SU-DHL-6 (cell line): ENCODE measurements around the gene SLC12A1.

Experiments
- H2AFZ ChIP-seq: fragments of 200-600 bp; sonication (generic); 2 replicates; pipeline ENCODE4 v1.6.1; 2014; ENCODE audit warnings: low read depth, mild to moderate bottlenecking, moderate library complexity, mixed read lengths, antibody characterized with exemption, low read length; ENCODE audit not compliant: severe bottlenecking
- H3F3A ChIP-seq: fragments of 200-600 bp; shearing (Covaris generic); 2 replicates; pipeline ENCODE4 v1.6.0; 2016; ENCODE audit warnings: antibody characterized with exemption, mild to moderate bottlenecking; ENCODE audit not compliant: insufficient read depth
- H3K27ac ChIP-seq: fragments of 200-600 bp; sonication (generic); 2 replicates; pipeline ENCODE4 v1.5.1; 2016; ENCODE audit warnings: low read depth, mild to moderate bottlenecking, low read length, moderate library complexity, mixed read lengths
- H3K27me3 ChIP-seq: fragments of 200-600 bp; sonication (generic), shearing (Covaris generic); 2 replicates; pipeline ENCODE4 v1.6.0; 2014; ENCODE audit warnings: mild to moderate bottlenecking, low read length
- H3K36me3 ChIP-seq: fragments of 200-600 bp; sonication (generic); 2 replicates; pipeline ENCODE4 v1.6.1; 2014; ENCODE audit warnings: mild to moderate bottlenecking, low read length, mixed read lengths
- H3K4me2 ChIP-seq: fragments of 300-600, 200-600 bp; shearing (Covaris generic), sonication (generic); 2 replicates; pipeline ENCODE4 v1.6.0; 2014; ENCODE audit warnings: low read length, low read depth, mild to moderate bottlenecking; ENCODE audit not compliant: poor library complexity, severe bottlenecking
- H3K4me3 ChIP-seq: fragments of 200-600 bp; sonication (generic); 2 replicates; pipeline ENCODE4 v1.5.1; 2014; ENCODE audit warnings: antibody characterized with exemption, low read length, mild to moderate bottlenecking, mixed read lengths; ENCODE audit not compliant: insufficient read depth, poor library complexity, severe bottlenecking
- H3K79me2 ChIP-seq: fragments of 200-600 bp; sonication (generic); 2 replicates; pipeline ENCODE4 v1.6.1; 2014; ENCODE audit warnings: mild to moderate bottlenecking, low read length, moderate library complexity; ENCODE audit not compliant: insufficient read depth
- H3K9ac ChIP-seq: fragments of 200-600 bp; sonication (generic); 2 replicates; pipeline ENCODE4 v1.7.0; 2014; ENCODE audit warnings: mild to moderate bottlenecking, low read length
- H3K9me2 ChIP-seq: fragments of 200-600 bp; sonication (generic); replicated peaks from 2 replicates; pipeline ENCODE4 v1.6.1; 2014; ENCODE audit warnings: low read length; ENCODE audit not compliant: insufficient read depth
- H3K9me3 ChIP-seq: fragments of 200-600 bp; sonication (generic); 2 replicates; pipeline ENCODE4 v1.6.1; 2014; ENCODE audit warnings: low read length, mixed read lengths; ENCODE audit not compliant: insufficient read depth
- H4K20me1 ChIP-seq: fragments of 200-600 bp; sonication (generic); 2 replicates; pipeline ENCODE4 v1.6.1; 2014; ENCODE audit warnings: low read depth, mild to moderate bottlenecking, antibody characterized with exemption, low read length, moderate library complexity, mixed read lengths
- CTCF ChIP-seq: fragments of 200-600 bp; sonication (generic); IDR thresholded peaks from one replicate; pipeline ENCODE4 v1.5.1; 2017; ENCODE audit warnings: antibody characterized with exemption, mild to moderate bottlenecking, low read length, moderate library complexity; ENCODE audit not compliant: insufficient read depth, poor library complexity, severe bottlenecking
- EZH2phosphoT487 ChIP-seq: fragments of 200-600 bp; sonication (generic), shearing (Covaris generic); conservative IDR thresholded peaks from 2 replicates; pipeline ENCODE4 v1.6.1; 2018; ENCODE audit warnings: mild to moderate bottlenecking, antibody characterized with exemption, low read length, moderate library complexity, mixed read lengths

SLC12A1 gene

GRCh38 chr15:48233246-48233645, 27.1 kb downstream of the SLC12A1 start:
- no peaks in the 10 kb centered on the region for H3K79me2 ChIP-seq
- H3K4me3 ChIP-seq, result no peak overlapping the region
- H3K4me2 ChIP-seq, result no peak overlapping the region
- H3F3A ChIP-seq, result no peaks in the 10 kb centered on the region
- H4K20me1 ChIP-seq, result no peaks in the 10 kb centered on the region
- H3K9ac ChIP-seq, result no peak overlapping the region
- TF ChIP-seq CTCF (no peak), EZH2phosphoT487 (no peak)
- H3K27me3 ChIP-seq, result no peaks in the 10 kb centered on the region
- no peak overlapping the region for H2AFZ ChIP-seq
- H3K36me3 ChIP-seq, result no peaks in the 10 kb centered on the region
- no peaks in the 10 kb centered on the region for H3K9me3 ChIP-seq
- H3K27ac ChIP-seq, result no peak overlapping the region
- H3K9me2 ChIP-seq, result no peaks in the 10 kb centered on the region

- no peak overlapping the region for H2AFZ ChIP-seq
- no peak overlapping the region for H3K4me3 ChIP-seq
- H3K9ac ChIP-seq, result no peak overlapping the region
- no peaks in the 10 kb centered on the region for H3K79me2 ChIP-seq
- H3K9me3 ChIP-seq, result no peaks in the 10 kb centered on the region
- H3K27ac ChIP-seq, result no peak overlapping the region
- H3F3A ChIP-seq, result no peaks in the 10 kb centered on the region
- no peaks in the 10 kb centered on the region for H4K20me1 ChIP-seq
- TF ChIP-seq CTCF (no peak), EZH2phosphoT487 (no peak)
- no peaks in the 10 kb centered on the region for H3K9me2 ChIP-seq
- H3K27me3 ChIP-seq, result no peaks in the 10 kb centered on the region
- H3K36me3 ChIP-seq, result no peaks in the 10 kb centered on the region
- H3K4me2 ChIP-seq, result no peak overlapping the region
Measured at GRCh38 chr15:48239334-48239733, 33.2 kb downstream of the SLC12A1 start.

- H3K9ac ChIP-seq, result no peak overlapping the region
- H3K4me2 ChIP-seq, result no peak overlapping the region
- no peak overlapping the region for H2AFZ ChIP-seq
- no peaks in the 10 kb centered on the region for H3K36me3 ChIP-seq
- H3K27ac ChIP-seq, result no peak overlapping the region
- H3K27me3 ChIP-seq, result no peaks in the 10 kb centered on the region
- H4K20me1 ChIP-seq, result no peaks in the 10 kb centered on the region
- no peaks in the 10 kb centered on the region for H3K9me3 ChIP-seq
- no peak overlapping the region for H3K4me3 ChIP-seq
- TF ChIP-seq EZH2phosphoT487 (no peak), CTCF (no peak)
- no peaks in the 10 kb centered on the region for H3K9me2 ChIP-seq
- no peaks in the 10 kb centered on the region for H3K79me2 ChIP-seq
- no peaks in the 10 kb centered on the region for H3F3A ChIP-seq
Measured at GRCh38 chr15:48242015-48242414, 35.9 kb downstream of the SLC12A1 start.

GRCh38 chr15:48242535-48242934, 36.4 kb downstream of the SLC12A1 start:
- no peaks in the 10 kb centered on the region for H3K27me3 ChIP-seq
- H3K4me3 ChIP-seq, result no peak overlapping the region
- no peaks in the 10 kb centered on the region for H3K79me2 ChIP-seq
- no peak for TF ChIP-seq EZH2phosphoT487
- no peak for TF ChIP-seq CTCF
- H3K4me2 ChIP-seq, result no peak overlapping the region
- H3K9ac ChIP-seq, result no peak overlapping the region
- no peaks in the 10 kb centered on the region for H4K20me1 ChIP-seq
- no peak overlapping the region for H2AFZ ChIP-seq
- H3K9me2 ChIP-seq, result no peaks in the 10 kb centered on the region
- H3K9me3 ChIP-seq, result no peaks in the 10 kb centered on the region
- no peak overlapping the region for H3K27ac ChIP-seq
- no peaks in the 10 kb centered on the region for H3F3A ChIP-seq
- H3K36me3 ChIP-seq, result no peaks in the 10 kb centered on the region
